SK-N-SH treated with all-trans-retinoic acid at 6 μM for 48 hours (cell line): ENCODE results near the gene USP15.

ENCODE experiments used
- ATAC-seq: fragments of 200-7000 bp; cut with Tn5 transposase; 3 replicates; pipeline ENCODE4 v1.9.1; 2020; ENCODE audit warnings: mild to moderate bottlenecking, moderate library complexity
- ARNTL ChIP-seq: fragments of 450-650 bp; formaldehyde crosslinking; IDR thresholded peaks from 2 replicates; pipeline ENCODE4 v1.5.0; 2020; ENCODE audit warnings: low read depth, mild to moderate bottlenecking, moderate library complexity, borderline replicate concordance
- CREB5 ChIP-seq: fragments of 250-450 bp; sonication (Bioruptor Pico); IDR thresholded peaks from 2 replicates; pipeline ENCODE4 v1.5.1; 2020; ENCODE audit warnings: low read depth, mild to moderate bottlenecking, moderate library complexity
- CSDC2 ChIP-seq: fragments of 250-450 bp; sonication (Bioruptor Pico); IDR thresholded peaks from 2 replicates; pipeline ENCODE4 v1.5.0; 2020; ENCODE audit warnings: mild to moderate bottlenecking, moderate library complexity
- CSRNP3 ChIP-seq: fragments of 250-450 bp; sonication (Bioruptor Pico); IDR thresholded peaks from 2 replicates; pipeline ENCODE4 v1.5.1; 2021; ENCODE audit warnings: mild to moderate bottlenecking, moderate library complexity
- ESRRG ChIP-seq: fragments of 250-450 bp; sonication (Bioruptor Pico); IDR thresholded peaks from 2 replicates; pipeline ENCODE4 v1.6.1; 2021; ENCODE audit warnings: mild to moderate bottlenecking
- GLIS3 ChIP-seq: fragments of 250-450 bp; sonication (Bioruptor Pico); IDR thresholded peaks from 2 replicates; pipeline ENCODE4 v1.5.0; 2020; ENCODE audit warnings: mild to moderate bottlenecking, moderate library complexity
- ISL1 ChIP-seq: fragments of 250-450 bp; sonication (Bioruptor Pico); IDR thresholded peaks from 2 replicates; pipeline ENCODE4 v2.1.2; 2022; ENCODE audit warnings: mild to moderate bottlenecking, moderate library complexity
- PATZ1 ChIP-seq: fragments of 250-450 bp; sonication (Bioruptor Pico); IDR thresholded peaks from 2 replicates; pipeline ENCODE4 v1.8.0; 2020; ENCODE audit warnings: mild to moderate bottlenecking, moderate library complexity, borderline replicate concordance
- POU6F1 ChIP-seq: fragments of 250-450 bp; sonication (Bioruptor Pico); IDR thresholded peaks from 2 replicates; pipeline ENCODE4 v1.8.0; 2021; ENCODE audit warnings: low read depth, mild to moderate bottlenecking, moderate library complexity, borderline replicate concordance
- PPARA ChIP-seq: fragments of 250-450 bp; sonication (Bioruptor Pico); IDR thresholded peaks from 2 replicates; pipeline ENCODE4 v1.5.0; 2020; ENCODE audit warnings: mild to moderate bottlenecking, borderline replicate concordance
- RARB ChIP-seq: fragments of 250-450 bp; sonication (Bioruptor Pico); IDR thresholded peaks from 2 replicates; pipeline ENCODE4 v1.8.0; 2021; ENCODE audit warnings: mild to moderate bottlenecking, moderate library complexity
- SNAI2 ChIP-seq: fragments of 250-450 bp; sonication (Bioruptor Pico); IDR thresholded peaks from 2 replicates; pipeline ENCODE4 v1.5.0; 2020; ENCODE audit warnings: mild to moderate bottlenecking, moderate library complexity
- TCF4 ChIP-seq: fragments of 250-450 bp; sonication (Bioruptor Pico); IDR thresholded peaks from 2 replicates; pipeline ENCODE4 v1.8.0; 2021; ENCODE audit warnings: mild to moderate bottlenecking, moderate library complexity, borderline replicate concordance
- TOX ChIP-seq: fragments of 250-450 bp; sonication (Bioruptor Pico); IDR thresholded peaks from 2 replicates; pipeline ENCODE4 v1.8.0; 2021; ENCODE audit warnings: mild to moderate bottlenecking, moderate library complexity, borderline replicate concordance
- TSHZ2 ChIP-seq: fragments of 250-450 bp; sonication (Bioruptor Pico); IDR thresholded peaks from 2 replicates; pipeline ENCODE4 v1.5.0; 2020; ENCODE audit warnings: mild to moderate bottlenecking, moderate library complexity
- ZC3H10 ChIP-seq: fragments of 250-450 bp; sonication (Bioruptor Pico); IDR thresholded peaks from 2 replicates; pipeline ENCODE4 v1.5.1; 2021; ENCODE audit warnings: mild to moderate bottlenecking, moderate library complexity
- ZFP3 ChIP-seq: fragments of 250-450 bp; sonication (Bioruptor Pico); IDR thresholded peaks from 2 replicates; pipeline ENCODE4 v1.5.0; 2020; ENCODE audit warnings: mild to moderate bottlenecking, moderate library complexity
- ZFP30 ChIP-seq: fragments of 450-650 bp; formaldehyde crosslinking; IDR thresholded peaks from 2 replicates; pipeline ENCODE4 v1.5.0; 2022; ENCODE audit warnings: mild to moderate bottlenecking, moderate library complexity
- ZNF565 ChIP-seq: fragments of 450-650 bp; formaldehyde crosslinking; conservative IDR thresholded peaks from 2 replicates; pipeline ENCODE4 v1.5.0; 2020; ENCODE audit warnings: low read depth, mild to moderate bottlenecking, moderate library complexity
- ZNF70 ChIP-seq: fragments of 450-650 bp; formaldehyde crosslinking; IDR thresholded peaks from 2 replicates; pipeline ENCODE4 v1.5.0; 2020; ENCODE audit warnings: mild to moderate bottlenecking, moderate library complexity
- ZNF8 ChIP-seq: fragments of 450-650 bp; formaldehyde crosslinking; IDR thresholded peaks from 2 replicates; pipeline ENCODE4 v1.5.0; 2020; ENCODE audit warnings: mild to moderate bottlenecking, moderate library complexity

Gene USP15

GRCh38 chr12:62224601-62225000 lies 35.6 kb upstream of the USP15 start:
- TF ChIP-seq TCF4 (CRISPR knock-in tag), result no peak
- TF ChIP-seq ZC3H10 (CRISPR knock-in tag), result no peak
- no peak for TF ChIP-seq SNAI2
- no peak for TF ChIP-seq CSDC2 (CRISPR knock-in tag)
- TF ChIP-seq ZNF70 (CRISPR knock-in tag), result no peak
- TF ChIP-seq ZFP3 (CRISPR knock-in tag), result no peak
- no peak for TF ChIP-seq RARB
- no peak for TF ChIP-seq ZFP30
- no peak for TF ChIP-seq CREB5
- no peak for TF ChIP-seq CSRNP3 (CRISPR knock-in tag)
- no peak for TF ChIP-seq ESRRG (CRISPR knock-in tag)
- TF ChIP-seq ZNF565, result no peak
- no peak for TF ChIP-seq ZNF8 (CRISPR knock-in tag)
- ATAC-seq, result no peak

- ATAC-seq, result no peak
- TF ChIP-seq PPARA (CRISPR knock-in tag), result no peak
- no peak for TF ChIP-seq TOX (CRISPR knock-in tag)
- no peak for TF ChIP-seq POU6F1 (CRISPR knock-in tag)
- no peak for TF ChIP-seq RARB
- no peak for TF ChIP-seq CREB5
- TF ChIP-seq SNAI2, result no peak
- no peak for TF ChIP-seq ZC3H10 (CRISPR knock-in tag)
- no peak for TF ChIP-seq ZNF8 (CRISPR knock-in tag)
- TF ChIP-seq ISL1 (CRISPR knock-in tag), result no peak
- no peak for TF ChIP-seq ZFP3 (CRISPR knock-in tag)
- no peak for TF ChIP-seq ZFP30
- no peak for TF ChIP-seq ARNTL (CRISPR knock-in tag)
- TF ChIP-seq PATZ1 (CRISPR knock-in tag), result no peak
- TF ChIP-seq, all 23 proteins: peak for 0
These were observed 33.1 kb upstream of the USP15 start for GRCh38 chr12:62227091-62227490.

GRCh38 chr12:62230652-62231051 lies 29.6 kb upstream of the USP15 start:
- no peak for ATAC-seq
- TF ChIP-seq TSHZ2 (CRISPR knock-in tag), result no peak
- no peak for TF ChIP-seq RARB
- TF ChIP-seq SNAI2, result no peak
- TF ChIP-seq GLIS3 (CRISPR knock-in tag), result no peak
- no peak for TF ChIP-seq ZNF70 (CRISPR knock-in tag)
- TF ChIP-seq CSDC2 (CRISPR knock-in tag), result no peak
- no peak for TF ChIP-seq TCF4 (CRISPR knock-in tag)
- TF ChIP-seq POU6F1 (CRISPR knock-in tag), result no peak
- TF ChIP-seq CREB5, result no peak
- no peak for TF ChIP-seq ESRRG (CRISPR knock-in tag)
- TF ChIP-seq CSRNP3 (CRISPR knock-in tag), result no peak
- TF ChIP-seq ZNF8 (CRISPR knock-in tag), result no peak
- no peak for TF ChIP-seq ZFP30
